HG02943 (cell line): ENCODE data around the gene PAX4.
A peak's percentile ranks its signal among the peaks of the same experiment; 100 is the strongest.
"Not testable (repeated sequence)": the region's sequence is repeated elsewhere in the genome, so short reads cannot be mapped to it uniquely, and the experiment has no call there.

Experiments used
- ATAC-seq: cut with Tn5 transposase; IDR thresholded peaks from one replicate; pipeline ENCODE4 v1.9.1; 2021; ENCODE audit warnings: mild to moderate bottlenecking, low read depth, moderate library complexity; ENCODE audit not compliant: unreplicated experiment

PAX4 gene

DNA sequence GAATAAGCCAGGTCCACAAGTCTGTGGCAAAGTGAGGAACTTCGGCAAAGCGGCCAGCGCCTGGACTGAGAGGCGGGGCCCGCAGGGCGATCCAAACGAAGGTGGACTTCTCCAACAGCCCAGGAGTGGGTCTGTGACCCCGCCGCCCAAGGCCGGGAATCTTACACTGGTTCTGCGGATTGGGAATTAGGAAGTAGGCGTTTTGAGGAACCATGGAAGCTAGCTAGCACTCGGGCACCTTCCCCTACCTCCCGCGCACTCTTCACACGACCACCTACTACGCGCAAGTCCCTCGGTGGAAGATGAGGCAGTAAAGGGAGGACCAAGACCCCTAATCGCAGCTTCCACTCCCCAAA, 30.3 kb downstream of the PAX4 start:
- ATAC-seq: no peak

DNA sequence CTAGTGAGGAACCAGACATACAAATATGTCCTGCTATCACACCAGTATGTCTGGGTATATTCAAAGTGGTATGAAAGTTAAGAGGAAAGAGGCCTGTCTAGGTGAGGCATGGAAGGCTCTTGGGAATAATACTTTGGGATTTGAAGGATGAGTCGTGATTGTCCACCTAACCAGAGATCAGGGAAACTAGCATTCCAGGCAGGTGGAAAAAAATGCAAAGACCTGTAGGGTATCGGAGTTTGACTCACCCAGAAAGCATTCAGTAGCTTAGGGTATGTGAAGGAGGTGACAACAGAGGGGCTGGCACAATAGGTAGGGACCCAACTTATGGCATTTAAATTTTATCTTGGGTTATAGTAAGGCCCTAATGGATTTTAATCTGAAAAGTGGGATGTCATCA, 31.6 kb downstream of the PAX4 start:
- ATAC-seq: no peak

DNA sequence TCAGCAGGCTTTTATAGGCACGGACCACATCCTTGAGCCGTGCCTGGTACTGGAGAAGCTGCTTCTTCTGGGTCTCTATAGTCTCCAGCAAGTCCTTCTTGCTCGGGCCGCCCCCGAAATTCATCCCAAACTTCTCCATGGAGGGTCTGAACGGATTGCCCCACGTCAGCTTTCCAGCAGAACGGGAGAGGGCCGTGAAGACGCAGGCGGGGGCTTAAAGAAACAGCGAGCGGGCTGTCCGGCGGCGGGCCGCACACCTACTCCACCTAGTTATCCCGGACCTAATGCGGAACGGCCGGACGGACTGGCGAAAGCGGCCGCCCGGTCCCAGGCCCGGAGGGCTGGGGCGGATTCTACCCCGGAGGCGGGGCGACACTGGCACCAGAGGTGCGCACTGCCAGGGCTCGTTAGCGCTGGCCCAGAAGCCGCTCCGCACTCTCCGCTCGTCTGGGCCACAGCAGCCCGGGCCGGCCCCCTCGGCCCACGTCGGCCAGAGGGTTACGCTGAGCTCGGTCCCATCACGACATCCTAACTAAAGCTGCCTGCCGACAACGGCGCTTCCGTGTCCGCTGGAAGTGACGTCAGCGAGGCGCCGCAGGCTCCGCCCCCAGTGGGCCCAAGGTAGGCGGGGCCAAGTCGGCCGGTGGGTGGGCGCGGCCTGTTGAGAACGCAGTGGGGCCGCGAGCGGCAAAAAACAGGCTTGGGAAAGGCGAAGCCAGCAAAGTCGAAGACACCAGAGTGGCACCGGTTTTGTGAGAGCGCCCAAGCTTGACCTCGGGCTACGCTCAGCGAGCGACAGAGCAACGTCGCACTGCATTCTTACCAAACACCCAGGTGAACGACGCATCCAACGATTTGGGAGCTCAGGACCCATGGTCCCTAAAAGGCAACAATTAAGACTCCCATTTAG, 32.6 kb downstream of the PAX4 start, which contains the start of gene GCC1:
Gene GCC1, minus strand, starts transcription at position 553 of the 910 bp plus-strand sequence. Its CDS starts 414 bp downstream, at position 139.
- ATAC-seq: peak; percentile 65

DNA sequence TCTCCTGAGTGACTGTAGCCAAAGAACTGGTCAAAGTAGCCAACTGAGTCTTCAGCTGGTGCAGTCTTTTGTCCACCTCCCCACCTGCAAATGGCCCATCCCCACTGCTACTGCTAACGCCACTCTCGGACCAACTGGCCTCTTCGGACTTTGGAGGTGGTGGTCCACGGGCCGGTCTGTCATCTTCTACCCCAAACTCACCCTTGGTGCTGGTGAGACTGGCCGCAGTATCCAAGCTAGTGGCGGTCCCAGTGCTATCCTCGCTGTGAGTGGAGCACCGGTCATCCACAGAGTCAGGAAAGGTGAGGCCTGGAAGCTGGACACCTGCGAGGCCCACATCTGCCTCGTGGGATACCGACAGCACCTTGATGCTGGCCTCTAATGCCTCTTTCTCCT, 33.3 kb downstream of the PAX4 start:
- ATAC-seq: no peak

DNA sequence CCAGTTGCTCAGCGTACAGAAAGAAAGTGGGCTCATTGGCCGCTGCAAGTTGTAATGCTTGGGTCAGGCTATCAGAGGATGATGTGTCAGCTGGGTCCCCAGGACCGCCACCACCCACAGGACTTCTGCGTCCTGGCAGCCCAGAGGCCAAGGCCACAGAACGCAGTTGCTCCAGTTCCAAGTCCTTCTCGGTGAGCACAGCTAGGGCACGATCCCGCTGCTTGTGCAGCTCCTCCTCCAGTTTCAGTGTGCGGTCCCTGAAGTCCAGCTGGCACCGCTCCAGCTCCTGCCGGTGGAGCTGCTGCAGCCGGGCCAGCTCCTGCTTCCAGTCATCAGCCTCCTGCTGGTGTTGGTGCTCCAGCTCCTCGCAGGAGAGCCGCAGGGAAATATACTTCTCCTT, 35.6 kb downstream of the PAX4 start:
- ATAC-seq: no peak

DNA sequence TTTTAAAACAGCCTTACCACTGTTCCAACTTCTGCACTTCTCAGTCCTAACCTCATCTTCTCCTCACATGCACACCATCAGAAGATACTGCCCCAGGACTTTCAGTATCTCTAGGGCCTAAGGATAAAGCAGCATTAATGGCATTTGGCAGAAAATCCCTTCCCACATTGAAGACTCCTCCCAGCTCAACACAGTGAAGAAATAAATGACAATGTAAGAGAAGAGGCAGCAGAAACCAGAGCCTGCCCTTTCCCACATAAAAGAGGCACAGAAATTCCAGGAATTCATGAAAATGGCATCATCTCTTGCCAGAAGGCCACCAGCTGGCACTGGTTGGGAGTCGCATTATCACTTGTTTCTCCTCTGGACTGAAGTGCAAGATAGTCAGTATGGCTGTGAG, 36.2 kb downstream of the PAX4 start:
- no peak for ATAC-seq

DNA sequence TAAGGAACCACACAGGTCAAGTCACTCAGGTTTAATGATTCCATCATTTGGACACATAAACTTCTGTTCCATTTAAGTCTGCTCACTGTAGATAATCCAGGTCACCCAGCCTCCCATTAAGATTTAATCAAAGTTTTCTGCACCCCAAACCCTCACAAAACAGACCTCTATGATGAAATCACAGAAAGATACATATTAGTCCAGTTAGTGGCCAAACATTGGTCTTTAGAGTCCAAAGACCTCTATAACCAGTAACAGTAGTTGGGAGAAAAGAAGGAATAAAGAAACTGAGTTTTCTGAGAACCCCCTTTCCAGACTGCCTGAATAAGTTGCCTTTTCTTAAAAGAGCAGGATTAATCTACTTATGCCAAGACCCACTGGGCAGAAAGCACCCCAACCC, 37.3 kb downstream of the PAX4 start:
- ATAC-seq: no peak

DNA sequence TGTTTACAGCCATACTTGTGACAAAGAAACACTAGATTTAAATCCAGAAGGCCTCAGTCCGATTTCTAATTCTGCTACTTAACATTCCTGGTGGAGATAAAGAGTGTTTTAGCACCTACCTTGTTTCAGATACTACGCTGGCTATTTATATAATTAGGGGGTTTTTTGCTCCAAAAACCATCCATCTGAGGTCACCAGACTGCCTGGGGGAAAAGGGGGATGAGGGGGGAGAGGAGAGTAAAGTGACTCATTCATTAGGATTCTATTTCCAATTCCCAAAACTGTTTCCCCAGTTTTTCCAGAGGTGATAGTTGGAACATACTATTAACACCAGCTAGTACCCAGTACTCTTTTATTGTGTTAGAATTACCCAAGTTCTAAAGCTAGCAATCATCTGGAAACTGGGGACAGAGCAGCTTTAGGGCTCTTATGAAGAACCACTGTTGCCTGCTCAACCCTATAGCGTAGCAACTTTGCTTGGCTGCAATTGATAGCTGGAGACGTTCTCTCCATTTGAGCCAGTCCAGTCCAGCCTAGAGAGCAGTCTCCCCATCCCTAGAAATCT, 39.1 kb downstream of the PAX4 start:
- ATAC-seq: no peak

DNA sequence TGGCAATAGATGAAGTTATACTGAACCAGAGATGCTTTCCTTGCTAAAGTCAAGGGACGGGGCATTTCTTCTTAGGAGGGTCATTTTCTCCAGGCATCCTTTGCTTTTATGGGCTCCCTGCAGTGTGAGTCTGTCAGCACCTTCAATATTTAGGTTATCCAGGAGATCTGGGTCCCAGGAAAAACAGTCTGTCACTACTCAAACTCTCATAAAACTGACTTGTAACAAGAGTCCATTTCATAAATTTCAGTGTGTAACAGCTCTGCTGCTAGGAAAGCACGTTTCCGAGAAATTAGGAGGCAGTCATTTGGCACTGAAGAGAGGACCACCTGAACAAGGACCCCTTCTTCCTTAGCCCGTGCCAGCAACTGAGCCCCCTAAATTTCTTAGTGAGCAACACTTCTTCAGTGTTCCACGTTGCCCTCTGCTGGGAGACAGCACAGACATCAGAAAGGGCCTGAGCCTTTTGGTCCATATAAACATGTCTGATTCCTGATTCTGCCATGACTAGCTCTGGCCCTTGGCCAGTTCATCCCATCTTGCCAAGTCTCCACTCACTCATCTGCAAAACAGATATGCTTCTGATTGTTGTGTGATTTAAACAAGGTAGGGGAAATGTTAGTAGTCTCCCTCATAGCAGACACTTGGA, 39.8 kb downstream of the PAX4 start:
- ATAC-seq: no peak

DNA sequence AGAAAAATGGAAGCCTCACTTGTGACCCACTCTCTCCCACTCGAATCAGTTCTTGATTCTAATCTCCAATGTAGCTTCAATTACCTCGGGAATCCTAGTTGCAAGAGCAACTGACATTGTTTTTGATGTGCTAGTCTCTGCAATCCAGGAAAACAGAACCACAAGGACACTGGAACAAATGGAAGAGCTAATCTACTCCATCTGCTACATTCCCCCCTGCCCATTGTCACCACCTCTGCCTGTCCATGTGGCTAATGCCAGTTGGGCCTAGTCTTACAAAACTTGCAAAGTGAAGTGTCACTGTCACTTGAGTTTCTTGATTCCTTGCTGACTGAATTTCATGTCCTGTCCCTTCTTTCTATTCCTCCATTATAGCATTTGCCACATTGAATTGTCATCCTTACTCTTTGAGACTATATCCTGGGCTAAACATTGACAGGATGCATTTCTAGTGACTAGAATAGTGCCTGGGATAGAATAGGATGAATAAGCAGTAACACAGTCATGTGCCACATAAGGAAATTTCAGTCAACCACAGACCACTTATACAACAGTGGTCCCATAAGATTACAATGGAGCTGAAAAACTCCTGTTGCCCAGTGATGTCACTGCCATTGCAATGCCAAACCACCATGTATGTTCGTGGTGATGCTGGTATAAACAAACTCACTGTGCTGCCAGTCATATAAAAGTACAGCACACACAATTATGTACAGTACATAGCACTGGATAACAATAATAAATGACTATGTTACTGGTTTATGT, 46.0 kb downstream of the PAX4 start:
- ATAC-seq: no peak

DNA sequence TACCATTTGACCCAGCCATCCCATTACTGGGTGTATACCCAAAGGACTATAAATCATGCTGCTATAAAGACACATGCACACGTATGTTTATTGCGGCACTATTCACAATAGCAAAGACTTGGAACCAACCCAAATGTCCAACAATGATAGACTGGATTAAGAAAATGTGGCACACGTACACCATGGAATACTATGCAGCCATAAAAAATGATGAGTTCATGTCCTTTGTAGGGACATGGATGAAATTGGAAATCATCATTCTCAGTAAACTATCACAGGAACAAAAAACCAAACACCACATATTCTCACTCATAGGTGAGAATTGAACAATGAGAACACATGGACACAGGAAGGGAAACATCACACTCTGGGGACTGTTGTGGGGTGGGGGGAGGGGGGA, 49.9 kb downstream of the PAX4 start:
- ATAC-seq: not testable (repeated sequence)

DNA sequence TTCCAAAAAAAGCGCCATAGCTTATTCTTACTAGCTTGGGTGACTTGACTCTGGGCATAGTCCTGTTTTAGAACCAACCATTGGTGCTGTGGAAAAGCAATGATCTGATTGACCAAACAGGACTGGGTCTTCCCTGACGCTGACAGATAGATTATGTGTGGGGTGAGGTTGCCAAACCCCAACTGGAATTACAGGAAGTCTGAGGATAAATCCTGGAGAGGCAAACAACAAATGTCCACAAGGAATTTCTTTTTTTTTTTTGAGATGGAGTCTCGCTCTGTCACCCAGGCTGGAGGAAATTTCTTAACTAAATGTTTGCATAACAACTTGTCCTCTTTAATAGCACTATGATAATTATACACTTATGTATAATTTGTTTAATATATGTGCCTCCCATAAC, 51.7 kb downstream of the PAX4 start:
- no peak for ATAC-seq
